Activated CD4-positive, alpha-beta memory T cell treated with anti-CD3 and anti-CD28 coated beads, Interleukin-2, amount 10 ng/mL, durations not matched to agents 7 days and 5 days (primary cell): ENCODE data around the gene CPA3. TPM values are rescaled to one million over a fixed set of nuclear protein-coding genes. Genes with fewer than 3 reads are reported as not detected.

ENCODE experiments used
- CTCF ChIA-PET: fragments of 350-600 bp; sonication (Branson Sonifier 250); formaldehyde crosslinking; loops from one replicate; lab custom pipeline; 2021; ENCODE audit warnings: antibody characterized with exemption, inconsistent platforms; lab: Charles Lee
- POLR2A ChIA-PET: fragments of 350-600 bp; sonication (Branson Sonifier 250); formaldehyde crosslinking; loops from one replicate; lab custom pipeline; 2021; ENCODE audit warnings: antibody characterized with exemption; lab: Charles Lee
- DNase-seq: peaks from one replicate; pipeline ENCODE4 v3.0.0-alpha.2; 2020
- H3K27ac Mint-ChIP-seq: one replicate; pipeline ENCODE4 v1.8.0; 2021; ENCODE audit warnings: mild to moderate bottlenecking, mixed read lengths
- H3K27me3 Mint-ChIP-seq: one replicate; pipeline ENCODE4 v1.8.0; 2021; ENCODE audit warnings: mixed read lengths
- H3K36me3 Mint-ChIP-seq: one replicate; pipeline ENCODE4 v1.8.0; 2021; ENCODE audit warnings: low read depth, mixed read lengths
- H3K4me1 Mint-ChIP-seq: one replicate; pipeline ENCODE4 v1.8.0; 2021; ENCODE audit warnings: mixed read lengths
- H3K4me3 Mint-ChIP-seq: one replicate; pipeline ENCODE4 v1.8.0; 2021; ENCODE audit warnings: mild to moderate bottlenecking, mixed read lengths
- H3K9me3 Mint-ChIP-seq: one replicate; pipeline ENCODE4 v1.8.0; 2021; ENCODE audit warnings: mixed read lengths
- total RNA-seq, 2 experiments: library from RNA; stranded (reverse); gene quantifications; one replicate each; pipeline ENCODE4 v1.2.3, GENCODE V29; 2021

Gene CPA3
- not detected for total RNA-seq

- Mint-ChIP-seq H3K9me3 (no peaks in the 10 kb centered on the region), H3K27ac (no peak within 1 kb of the TSS), H3K4me3 (no peak within 1 kb of the TSS), H3K4me1 (no peaks in the 10 kb centered on the region), H3K36me3 (no peaks in the 10 kb centered on the region), H3K27me3 (peaks cover 28% of the 10 kb centered on the region)
- ChIA-PET CTCF (no interaction called here), POLR2A (no interaction called here)
- no peak for DNase-seq
Measured at GRCh38 chr3:148865049-148865448, at the start of gene CPA3. TSS of gene CPA3 (plus strand) at chr3:148865296. CDS start at chr3:148865308, 12 bp downstream.

- Mint-ChIP-seq H3K9me3 (no peaks in the 10 kb centered on the region), H3K4me3 (no peak overlapping the region), H3K4me1 (no peaks in the 10 kb centered on the region), H3K27ac (no peak overlapping the region), H3K36me3 (no peaks in the 10 kb centered on the region), H3K27me3 (no peaks in the 10 kb centered on the region)
- CTCF ChIA-PET = no interaction called here
- POLR2A ChIA-PET = no interaction called here
- no peak for DNase-seq
Measured at GRCh38 chr3:148815316-148816110, 49.6 kb upstream of the CPA3 start.

- no peaks in the 10 kb centered on the region for H3K9me3 Mint-ChIP-seq
- CTCF ChIA-PET = no interaction called here
- H3K27ac Mint-ChIP-seq = no peak overlapping the region
- no peaks in the 10 kb centered on the region for H3K36me3 Mint-ChIP-seq
- POLR2A ChIA-PET = no interaction called here
- no peaks in the 10 kb centered on the region for H3K4me1 Mint-ChIP-seq
- no peak overlapping the region for H3K4me3 Mint-ChIP-seq
- no peaks in the 10 kb centered on the region for H3K27me3 Mint-ChIP-seq
- no peak for DNase-seq
Measured at GRCh38 chr3:148816427-148816826, 48.7 kb upstream of the CPA3 start.

- CTCF ChIA-PET = no interaction called here
- H3K27me3 Mint-ChIP-seq = no peaks in the 10 kb centered on the region
Measured at GRCh38 chr3:148816981-148817525, 48.0 kb upstream of the CPA3 start.

GRCh38 chr3:148820361-148821245 lies 44.5 kb upstream of the CPA3 start:
- Mint-ChIP-seq H3K4me3 (no peak overlapping the region), H3K36me3 (no peaks in the 10 kb centered on the region), H3K27ac (no peak overlapping the region), H3K27me3 (peaks cover 3% of the 10 kb centered on the region), H3K9me3 (no peaks in the 10 kb centered on the region), H3K4me1 (no peaks in the 10 kb centered on the region)
- POLR2A ChIA-PET = no interaction called here
- CTCF ChIA-PET = no interaction called here
- DNase-seq = no peak

More at GRCh38 chr3:148816981-148817525, 48.0 kb upstream of the CPA3 start:
- POLR2A ChIA-PET = no interaction called here
- no peaks in the 10 kb centered on the region for H3K9me3 Mint-ChIP-seq
- H3K36me3 Mint-ChIP-seq = no peaks in the 10 kb centered on the region
- no peak for DNase-seq
- no peaks in the 10 kb centered on the region for H3K4me1 Mint-ChIP-seq
- no peak overlapping the region for H3K27ac Mint-ChIP-seq
- no peak overlapping the region for H3K4me3 Mint-ChIP-seq

GRCh38 chr3:148823026-148823425 lies 42.1 kb upstream of the CPA3 start:
- H3K36me3 Mint-ChIP-seq = no peaks in the 10 kb centered on the region
- peaks cover 3% of the 10 kb centered on the region for H3K27me3 Mint-ChIP-seq
- DNase-seq = no peak
- ChIA-PET POLR2A (no interaction called here), CTCF (no interaction called here)
- H3K27ac Mint-ChIP-seq = no peak overlapping the region
- no peaks in the 10 kb centered on the region for H3K4me1 Mint-ChIP-seq
- H3K4me3 Mint-ChIP-seq = no peak overlapping the region
- no peaks in the 10 kb centered on the region for H3K9me3 Mint-ChIP-seq

- no peak overlapping the region for H3K27ac Mint-ChIP-seq
- H3K4me3 Mint-ChIP-seq = no peak overlapping the region
- H3K9me3 Mint-ChIP-seq = no peaks in the 10 kb centered on the region
- CTCF ChIA-PET = no interaction called here
- no peaks in the 10 kb centered on the region for H3K36me3 Mint-ChIP-seq
- peaks cover 3% of the 10 kb centered on the region for H3K27me3 Mint-ChIP-seq
- no peaks in the 10 kb centered on the region for H3K4me1 Mint-ChIP-seq
- POLR2A ChIA-PET = no interaction called here
- no peak for DNase-seq
Measured at GRCh38 chr3:148825476-148825875, 39.6 kb upstream of the CPA3 start.

GRCh38 chr3:148827585-148827984 lies 37.5 kb upstream of the CPA3 start, which contains the start of gene CPB1:
TSS of gene CPB1 (plus strand) at chr3:148827811. CDS start at chr3:148827824, 13 bp downstream.
- Mint-ChIP-seq H3K9me3 (no peaks in the 10 kb centered on the region), H3K27me3 (peaks cover 3% of the 10 kb centered on the region), H3K36me3 (no peaks in the 10 kb centered on the region), H3K4me3 (no peak within 1 kb of the TSS), H3K27ac (no peak within 1 kb of the TSS), H3K4me1 (no peaks in the 10 kb centered on the region)
- no peak for DNase-seq
- CTCF ChIA-PET = no interaction called here
- POLR2A ChIA-PET = no interaction called here

GRCh38 chr3:148828136-148828690 lies 36.9 kb upstream of the CPA3 start:
- H3K27ac Mint-ChIP-seq = no peak overlapping the region
- H3K9me3 Mint-ChIP-seq = no peaks in the 10 kb centered on the region
- no peaks in the 10 kb centered on the region for H3K4me1 Mint-ChIP-seq
- peaks cover 2% of the 10 kb centered on the region for H3K27me3 Mint-ChIP-seq
- no peak overlapping the region for H3K4me3 Mint-ChIP-seq
- DNase-seq = no peak
- POLR2A ChIA-PET = no interaction called here
- CTCF ChIA-PET = interaction anchor here (0.6 kb wide), 1 partner anchor 209 kb away, joined by 4 read pairs; no protein-coding TSS in a partner anchor
- no peaks in the 10 kb centered on the region for H3K36me3 Mint-ChIP-seq

GRCh38 chr3:148829926-148830325 lies 35.2 kb upstream of the CPA3 start:
- no peak for DNase-seq
- H3K27ac Mint-ChIP-seq = no peak overlapping the region
- CTCF ChIA-PET = no interaction called here
- H3K27me3 Mint-ChIP-seq = no peaks in the 10 kb centered on the region
- POLR2A ChIA-PET = no interaction called here
- no peaks in the 10 kb centered on the region for H3K4me1 Mint-ChIP-seq
- H3K36me3 Mint-ChIP-seq = no peaks in the 10 kb centered on the region
- H3K9me3 Mint-ChIP-seq = no peaks in the 10 kb centered on the region
- no peak overlapping the region for H3K4me3 Mint-ChIP-seq

- H3K27ac Mint-ChIP-seq = no peak overlapping the region
- H3K4me3 Mint-ChIP-seq = no peak overlapping the region
- H3K4me1 Mint-ChIP-seq = no peaks in the 10 kb centered on the region
- no peaks in the 10 kb centered on the region for H3K9me3 Mint-ChIP-seq
- ChIA-PET POLR2A (no interaction called here), CTCF (interaction anchor here (0.6 kb wide), 1 partner anchor 47 kb away, joined by 3 read pairs; no protein-coding TSS in a partner anchor)
- H3K27me3 Mint-ChIP-seq = no peaks in the 10 kb centered on the region
- no peak for DNase-seq
- H3K36me3 Mint-ChIP-seq = no peaks in the 10 kb centered on the region
Measured at GRCh38 chr3:148833223-148833622, 31.9 kb upstream of the CPA3 start.

- Mint-ChIP-seq H3K27ac (no peak overlapping the region), H3K4me3 (no peak overlapping the region), H3K36me3 (no peaks in the 10 kb centered on the region), H3K4me1 (no peaks in the 10 kb centered on the region), H3K9me3 (no peaks in the 10 kb centered on the region), H3K27me3 (no peaks in the 10 kb centered on the region)
- ChIA-PET CTCF (no interaction called here), POLR2A (no interaction called here)
- no peak for DNase-seq
Measured at GRCh38 chr3:148839805-148840204, 25.3 kb upstream of the CPA3 start.

- POLR2A ChIA-PET = no interaction called here
- no peaks in the 10 kb centered on the region for H3K4me1 Mint-ChIP-seq
- no peak overlapping the region for H3K4me3 Mint-ChIP-seq
- H3K27ac Mint-ChIP-seq = no peak overlapping the region
- no peak for DNase-seq
- H3K36me3 Mint-ChIP-seq = no peaks in the 10 kb centered on the region
- no peaks in the 10 kb centered on the region for H3K27me3 Mint-ChIP-seq
- CTCF ChIA-PET = no interaction called here
- no peaks in the 10 kb centered on the region for H3K9me3 Mint-ChIP-seq
Measured at GRCh38 chr3:148840451-148840850, 24.6 kb upstream of the CPA3 start.
